ENCODE data around the gene ANK2.

ANK2 gene

GRCh38 chr4:113410686-113411085 is 361.2 kb downstream of the ANK2 start:
- Histone ChIP-seq H3K4me1 (ENCODE audit: insufficient read depth, low read length) (no peaks in the 10 kb centered on the region), H3K36me3 (ENCODE audit: insufficient read depth, low read depth, low read length) (no peaks in the 10 kb centered on the region), H3K4me3 (ENCODE audit: low read length) (no peak overlapping the region), H3K27me3 (ENCODE audit: insufficient read depth, low read length) (no peaks in the 10 kb centered on the region), H3K9me3 (ENCODE audit: insufficient read depth, low read depth, low read length) (no peaks in the 10 kb centered on the region; the same call in 1 of the 2 replicates), H3K27ac (ENCODE audit: low read length) (no peak overlapping the region), H3K9ac (ENCODE audit: low read depth, low read length) (no peak overlapping the region)

- no peaks in the 10 kb centered on the region for H3K36me3 ChIP-seq (ENCODE audit: insufficient read depth, low read depth, low read length)
- no peaks in the 10 kb centered on the region for H3K27me3 ChIP-seq (ENCODE audit: insufficient read depth, low read length)
- H3K9me3 ChIP-seq (ENCODE audit: insufficient read depth, low read depth, low read length), result no peaks in the 10 kb centered on the region; the same call in 1 of the 2 replicates
These were observed 362.1 kb downstream of the ANK2 start for GRCh38 chr4:113411496-113411938.

GRCh38 chr4:113419631-113420030 is 370.2 kb downstream of the ANK2 start:
- Histone ChIP-seq H3K9ac (ENCODE audit: low read depth, low read length) (no peak overlapping the region), H3K4me3 (ENCODE audit: low read length) (no peak overlapping the region), H3K27me3 (ENCODE audit: insufficient read depth, low read length) (no peaks in the 10 kb centered on the region), H3K27ac (ENCODE audit: low read length) (no peak overlapping the region), H3K36me3 (ENCODE audit: insufficient read depth, low read depth, low read length) (no peaks in the 10 kb centered on the region), H3K9me3 (ENCODE audit: insufficient read depth, low read depth, low read length) (peaks cover 4% of the 10 kb centered on the region), H3K4me1 (ENCODE audit: insufficient read depth, low read length) (no peaks in the 10 kb centered on the region)

More at GRCh38 chr4:113411496-113411938, 362.1 kb downstream of the ANK2 start:
- Histone ChIP-seq H3K9ac (ENCODE audit: low read depth, low read length) (no peak overlapping the region), H3K27ac (ENCODE audit: low read length) (no peak overlapping the region), H3K4me1 (ENCODE audit: insufficient read depth, low read length) (no peaks in the 10 kb centered on the region), H3K4me3 (ENCODE audit: low read length) (no peak overlapping the region)

DNA sequence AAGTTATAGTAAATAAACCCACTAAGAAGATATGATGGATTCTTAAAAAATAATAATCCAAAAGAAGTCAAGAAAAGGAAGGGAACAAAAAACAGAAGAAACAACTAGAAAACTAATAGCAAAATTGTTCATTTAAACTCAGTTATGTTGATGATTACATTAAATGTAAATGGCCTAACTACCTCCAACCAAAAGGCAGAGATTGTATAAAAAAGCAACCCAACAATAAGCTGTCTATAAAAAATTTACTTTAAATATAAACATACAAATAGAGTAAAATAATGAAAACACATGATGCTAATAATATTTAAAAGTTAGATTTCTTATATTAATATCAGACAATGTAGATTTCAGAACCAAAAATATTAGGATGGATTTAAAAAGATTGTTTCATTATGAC is 371.5 kb downstream of the ANK2 start:
- Histone ChIP-seq H3K9ac (ENCODE audit: low read depth, low read length) (no peak overlapping the region), H3K4me1 (ENCODE audit: insufficient read depth, low read length) (no peaks in the 10 kb centered on the region), H3K27ac (ENCODE audit: low read length) (no peak overlapping the region), H3K27me3 (ENCODE audit: insufficient read depth, low read length) (no peaks in the 10 kb centered on the region), H3K9me3 (ENCODE audit: insufficient read depth, low read depth, low read length) (peaks cover 4% of the 10 kb centered on the region; the same call in 1 of the 2 replicates), H3K36me3 (ENCODE audit: insufficient read depth, low read depth, low read length) (no peaks in the 10 kb centered on the region), H3K4me3 (ENCODE audit: low read length) (no peak overlapping the region)

DNA sequence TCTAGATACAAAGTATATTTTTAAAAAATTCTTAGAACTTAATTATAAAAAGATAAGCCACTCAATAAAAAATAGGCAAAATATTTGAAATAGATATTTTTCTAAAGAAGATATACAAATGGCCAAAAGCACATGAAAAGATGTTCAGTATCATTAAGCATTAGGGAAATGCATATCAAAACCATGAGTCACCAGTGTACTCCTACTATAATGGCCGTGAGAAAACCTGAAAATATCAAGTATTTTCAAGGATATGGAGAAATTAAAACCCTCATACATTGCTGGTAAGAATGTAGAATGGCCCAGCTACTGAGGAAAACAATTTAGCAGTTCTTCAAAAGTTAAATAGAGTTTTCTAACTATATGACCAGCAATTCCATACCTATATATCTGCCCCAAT is 374.2 kb downstream of the ANK2 start:
- Histone ChIP-seq H3K36me3 (ENCODE audit: insufficient read depth, low read depth, low read length) (no peaks in the 10 kb centered on the region), H3K4me3 (ENCODE audit: low read length) (no peak overlapping the region), H3K27ac (ENCODE audit: low read length) (no peak overlapping the region), H3K4me1 (ENCODE audit: insufficient read depth, low read length) (no peaks in the 10 kb centered on the region), H3K9me3 (ENCODE audit: insufficient read depth, low read depth, low read length) (peaks cover 4% of the 10 kb centered on the region; the same call in 1 of the 2 replicates), H3K9ac (ENCODE audit: low read depth, low read length) (no peak overlapping the region), H3K27me3 (ENCODE audit: insufficient read depth, low read length) (no peaks in the 10 kb centered on the region)

GRCh38 chr4:113433116-113433515 is 383.7 kb downstream of the ANK2 start:
- Histone ChIP-seq H3K4me3 (ENCODE audit: low read length) (no peak overlapping the region), H3K9me3 (ENCODE audit: insufficient read depth, low read depth, low read length) (peaks cover 10% of the 10 kb centered on the region), H3K27ac (ENCODE audit: low read length) (no peak overlapping the region), H3K27me3 (ENCODE audit: insufficient read depth, low read length) (no peaks in the 10 kb centered on the region), H3K9ac (ENCODE audit: low read depth, low read length) (no peak overlapping the region), H3K36me3 (ENCODE audit: insufficient read depth, low read depth, low read length) (no peaks in the 10 kb centered on the region), H3K4me1 (ENCODE audit: insufficient read depth, low read length) (peaks cover 6% of the 10 kb centered on the region)
